OCI-LY3 (cell line): ENCODE results near the gene SH3GLB2.
"Not testable (repeated sequence)": the region's sequence is repeated elsewhere in the genome, so short reads cannot be mapped to it uniquely, and the experiment has no call there.

Source experiments
- H2AFZ ChIP-seq: fragments of 200-600, 300-600 bp; shearing (Covaris generic); 2 replicates; pipeline ENCODE4 v1.6.0; 2014; ENCODE audit warnings: antibody characterized with exemption, low read depth, low read length
- H3K27ac ChIP-seq: fragments of 200-600, 300-600 bp; sonication (generic); 2 replicates; pipeline ENCODE4 v1.5.1; 2014; ENCODE audit warnings: mild to moderate bottlenecking, low read length, moderate library complexity, mixed read lengths
- H3K27me3 ChIP-seq: fragments of 200-600, 300-600 bp; sonication (generic); 2 replicates; pipeline ENCODE4 v1.6.1; 2014; ENCODE audit warnings: low read depth, low read length, mixed read lengths
- H3K36me3 ChIP-seq: fragments of 200-600, 300-600 bp; sonication (generic); replicated peaks from 2 replicates; pipeline ENCODE3; 2014; ENCODE audit warnings: low read depth, low read length, mixed read lengths
- H3K4me1 ChIP-seq: fragments of 300-600, 200-600 bp; sonication (generic); 2 replicates; pipeline ENCODE4 v1.6.1; 2014; ENCODE audit warnings: low read length, mixed read lengths
- H3K4me2 ChIP-seq: fragments of 200-600, 300-600 bp; sonication (generic); 2 replicates; pipeline ENCODE4 v1.6.1; 2014; ENCODE audit warnings: low read length, mixed read lengths
- H3K4me3 ChIP-seq: fragments of 300-600, 200-600 bp; sonication (generic); 2 replicates; pipeline ENCODE4 v1.5.1; 2014; ENCODE audit warnings: antibody characterized with exemption, mild to moderate bottlenecking, low read length, moderate library complexity
- H3K79me2 ChIP-seq: fragments of 300-600, 200-600 bp; shearing (Covaris generic); 2 replicates; pipeline ENCODE4 v1.6.1; 2014; ENCODE audit warnings: mild to moderate bottlenecking, low read length, mixed read lengths
- H3K9ac ChIP-seq: fragments of 300-600, 200-600 bp; shearing (Covaris generic); 2 replicates; pipeline ENCODE4 v1.6.0; 2014; ENCODE audit warnings: mild to moderate bottlenecking, low read length, moderate library complexity
- H3K9me3 ChIP-seq: fragments of 200-600, 300-600 bp; shearing (Covaris generic); 2 replicates; pipeline ENCODE4 v1.6.1; 2014; ENCODE audit warnings: low read length, mixed read lengths; ENCODE audit not compliant: insufficient read depth
- H4K20me1 ChIP-seq: fragments of 200-600, 300-600 bp; sonication (generic); 2 replicates; pipeline ENCODE4 v1.6.1; 2016; ENCODE audit warnings: low read length, mixed read lengths; ENCODE audit not compliant: insufficient read depth
- EZH2phosphoT487 ChIP-seq: fragments of 200-600 bp; shearing (Covaris generic); IDR thresholded peaks from 2 replicates; pipeline ENCODE4 v1.6.1; 2018; ENCODE audit warnings: antibody characterized with exemption, mixed run types, low read depth
- TF ChIP-seq, protein P1 (sequence below): fragments of 200-600, 300-600 bp; sonication (generic); IDR thresholded peaks from 2 replicates; pipeline ENCODE4 v1.5.1; 2014; ENCODE audit warnings: antibody characterized with exemption, low read length, low read depth

Gene SH3GLB2

DNA sequence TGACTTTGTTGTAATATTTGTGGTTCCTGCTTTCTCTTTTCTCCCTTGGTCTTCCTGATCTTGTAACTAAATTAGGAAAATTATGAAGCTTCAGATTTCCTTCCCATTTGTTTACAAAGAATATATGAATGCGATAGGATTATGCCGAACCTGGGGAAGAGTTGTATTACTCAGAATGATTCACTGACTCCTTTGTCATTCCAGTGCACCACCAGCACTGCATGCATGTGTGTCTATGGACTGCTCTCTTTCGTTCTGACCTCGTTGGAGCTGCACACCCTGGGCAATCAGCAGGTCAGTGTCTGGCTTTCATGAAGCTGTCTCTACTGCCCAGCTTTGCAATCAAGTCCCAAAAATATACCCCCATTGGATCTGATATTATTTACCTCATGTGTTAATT is 55.2 kb downstream of the SH3GLB2 start:
- no peaks in the 10 kb centered on the region for H4K20me1 ChIP-seq
- no peak for TF ChIP-seq EZH2phosphoT487
- TF ChIP-seq, protein P1, sequence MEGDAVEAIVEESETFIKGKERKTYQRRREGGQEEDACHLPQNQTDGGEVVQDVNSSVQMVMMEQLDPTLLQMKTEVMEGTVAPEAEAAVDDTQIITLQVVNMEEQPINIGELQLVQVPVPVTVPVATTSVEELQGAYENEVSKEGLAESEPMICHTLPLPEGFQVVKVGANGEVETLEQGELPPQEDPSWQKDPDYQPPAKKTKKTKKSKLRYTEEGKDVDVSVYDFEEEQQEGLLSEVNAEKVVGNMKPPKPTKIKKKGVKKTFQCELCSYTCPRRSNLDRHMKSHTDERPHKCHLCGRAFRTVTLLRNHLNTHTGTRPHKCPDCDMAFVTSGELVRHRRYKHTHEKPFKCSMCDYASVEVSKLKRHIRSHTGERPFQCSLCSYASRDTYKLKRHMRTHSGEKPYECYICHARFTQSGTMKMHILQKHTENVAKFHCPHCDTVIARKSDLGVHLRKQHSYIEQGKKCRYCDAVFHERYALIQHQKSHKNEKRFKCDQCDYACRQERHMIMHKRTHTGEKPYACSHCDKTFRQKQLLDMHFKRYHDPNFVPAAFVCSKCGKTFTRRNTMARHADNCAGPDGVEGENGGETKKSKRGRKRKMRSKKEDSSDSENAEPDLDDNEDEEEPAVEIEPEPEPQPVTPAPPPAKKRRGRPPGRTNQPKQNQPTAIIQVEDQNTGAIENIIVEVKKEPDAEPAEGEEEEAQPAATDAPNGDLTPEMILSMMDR = no peak
- H3K4me1 ChIP-seq = no peaks in the 10 kb centered on the region
- H3K4me2 ChIP-seq = no peak overlapping the region
- no peak overlapping the region for H3K27ac ChIP-seq
- no peaks in the 10 kb centered on the region for H3K79me2 ChIP-seq
- H3K9ac ChIP-seq = no peak overlapping the region
- H3K4me3 ChIP-seq = no peak overlapping the region
- peaks cover 43% of the 10 kb centered on the region for H3K36me3 ChIP-seq
- H3K9me3 ChIP-seq = no peaks in the 10 kb centered on the region
- H2AFZ ChIP-seq = no peak overlapping the region
- no peaks in the 10 kb centered on the region for H3K27me3 ChIP-seq

DNA sequence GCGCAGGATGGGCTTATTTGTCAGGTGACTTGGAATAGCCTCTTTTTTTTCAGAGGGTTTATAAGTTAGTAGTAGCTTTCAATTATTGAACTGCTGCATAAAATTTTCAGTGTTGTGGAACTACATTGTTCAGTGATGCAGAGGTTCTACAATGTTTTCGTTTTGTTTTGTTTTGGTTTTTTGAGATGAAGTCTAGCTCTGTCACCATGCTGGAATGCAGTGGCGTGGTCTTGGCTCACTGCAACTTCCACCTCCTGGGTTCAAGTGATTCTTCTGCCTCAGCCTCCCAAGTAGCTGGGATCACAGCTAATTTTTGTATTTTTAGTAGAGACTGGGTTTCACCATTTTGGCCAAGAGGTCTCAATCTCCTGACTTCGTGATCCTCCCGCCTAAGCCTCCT is 58.6 kb downstream of the SH3GLB2 start:
- Histone ChIP-seq H3K4me1 (no peaks in the 10 kb centered on the region), H3K36me3 (peaks cover 35% of the 10 kb centered on the region), H3K4me2 (no peak overlapping the region), H3K4me3 (no peak overlapping the region), H2AFZ (no peak overlapping the region), H3K27me3 (no peaks in the 10 kb centered on the region), H3K79me2 (no peaks in the 10 kb centered on the region), H3K9me3 (no peaks in the 10 kb centered on the region), H3K27ac (no peak overlapping the region), H3K9ac (no peak overlapping the region), H4K20me1 (no peaks in the 10 kb centered on the region)
- no peak for TF ChIP-seq EZH2phosphoT487
- TF ChIP-seq, protein P1 = no peak

DNA sequence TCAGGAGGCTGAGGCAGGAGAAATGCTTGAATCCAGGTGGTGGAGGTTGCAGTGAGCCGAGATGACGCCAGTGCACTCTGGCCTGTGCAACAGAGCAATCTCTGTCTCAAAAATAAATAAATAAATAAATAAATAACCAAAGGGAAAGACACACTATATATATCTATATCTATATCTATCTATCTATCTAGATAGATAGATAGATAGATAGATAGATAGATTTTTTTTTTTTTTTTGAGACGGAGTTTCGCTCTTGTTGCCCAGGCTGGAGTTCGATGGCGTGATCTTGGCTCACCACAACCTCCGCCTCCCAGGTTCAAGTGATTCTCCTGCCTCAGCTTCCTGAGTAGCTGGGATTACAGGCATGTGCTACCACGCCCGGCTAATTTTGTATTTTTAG is 66.7 kb downstream of the SH3GLB2 start:
- H3K4me2 ChIP-seq, H3K79me2 ChIP-seq, H3K9me3 ChIP-seq, H3K4me3 ChIP-seq, H3K27me3 ChIP-seq, H3K9ac ChIP-seq, H3K4me1 ChIP-seq, H2AFZ ChIP-seq, H4K20me1 ChIP-seq, H3K27ac ChIP-seq: not testable (repeated sequence)
- peaks cover 21% of the 10 kb centered on the region for H3K36me3 ChIP-seq
